GM19351 (cell line): ENCODE results near the gene CDC42SE2.
"Not testable (repeated sequence)": the region's sequence is repeated elsewhere in the genome, so short reads cannot be mapped to it uniquely, and the experiment has no call there.

ENCODE experiments used
- ATAC-seq: cut with Tn5 transposase; IDR thresholded peaks from one replicate; pipeline ENCODE4 v1.9.1; 2021; ENCODE audit warnings: mild to moderate bottlenecking, moderate library complexity; ENCODE audit not compliant: unreplicated experiment

CDC42SE2 gene

GRCh38 chr5:131246504-131246903 lies 17.3 kb upstream of the CDC42SE2 start:
- ATAC-seq, result no peak

GRCh38 chr5:131250751-131251475 lies 12.9 kb upstream of the CDC42SE2 start:
- ATAC-seq, result peak; percentile 17

DNA sequence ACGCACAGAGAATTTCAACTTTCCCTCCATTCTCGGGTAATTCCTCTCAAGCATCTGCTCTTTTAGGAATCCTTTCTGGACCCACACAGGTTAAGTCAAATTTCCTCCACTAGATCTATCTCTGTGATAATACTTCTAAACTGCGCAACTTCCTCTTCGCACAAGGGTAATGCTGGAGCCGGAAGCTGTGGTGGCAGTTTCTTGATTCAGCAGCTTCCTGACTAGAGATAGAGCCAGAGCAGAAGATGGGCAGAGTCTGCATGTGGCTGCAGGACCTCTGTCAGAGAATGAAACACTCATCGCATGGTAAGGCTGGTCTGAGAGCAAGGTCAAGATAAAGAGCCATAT lies 11.1 kb upstream of the CDC42SE2 start:
- peak; percentile 84 for ATAC-seq

DNA sequence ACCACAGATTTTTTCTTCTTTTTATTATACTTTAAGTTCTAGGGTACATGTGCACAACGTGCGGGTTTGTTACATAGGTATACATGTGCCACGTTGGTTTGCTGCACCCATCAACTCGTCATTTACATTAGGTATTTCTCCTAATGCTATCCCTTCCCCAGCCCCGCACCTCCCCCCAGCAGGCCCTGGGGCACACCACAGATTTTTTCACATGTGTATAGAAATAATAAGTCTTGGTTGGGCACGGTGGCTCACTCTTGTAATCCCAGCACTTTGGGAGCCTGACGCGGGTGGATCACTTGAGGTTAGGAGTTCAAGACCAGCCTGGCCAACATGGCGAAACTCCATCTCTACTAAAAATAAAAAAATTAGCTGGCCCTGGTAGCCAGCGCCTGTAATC lies 9.8 kb upstream of the CDC42SE2 start:
- not testable (repeated sequence) for ATAC-seq

DNA sequence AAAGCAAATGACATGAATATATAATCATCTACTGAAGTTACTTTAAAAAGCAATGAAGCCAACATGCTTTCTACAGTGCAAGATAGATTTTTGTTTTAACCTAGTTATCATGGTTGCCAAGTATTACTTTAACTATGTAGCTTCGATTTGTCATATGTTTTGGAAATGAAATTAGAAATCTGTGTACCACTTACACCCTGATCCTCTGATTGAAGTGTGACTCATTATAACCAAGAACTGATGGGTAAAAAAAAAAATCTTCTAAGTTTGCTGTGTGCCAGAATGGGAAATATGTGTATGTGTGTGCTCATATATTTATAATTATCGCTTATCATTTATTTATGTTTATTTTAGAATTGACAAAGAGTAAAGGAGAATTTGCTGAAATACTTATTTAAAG lies 9.1 kb upstream of the CDC42SE2 start:
- ATAC-seq, result no peak

- no peak for ATAC-seq
Observed at GRCh38 chr5:131256507-131256823, 7.4 kb upstream of the CDC42SE2 start.

GRCh38 chr5:131258733-131259132 lies 5.1 kb upstream of the CDC42SE2 start:
- ATAC-seq, result no peak

DNA sequence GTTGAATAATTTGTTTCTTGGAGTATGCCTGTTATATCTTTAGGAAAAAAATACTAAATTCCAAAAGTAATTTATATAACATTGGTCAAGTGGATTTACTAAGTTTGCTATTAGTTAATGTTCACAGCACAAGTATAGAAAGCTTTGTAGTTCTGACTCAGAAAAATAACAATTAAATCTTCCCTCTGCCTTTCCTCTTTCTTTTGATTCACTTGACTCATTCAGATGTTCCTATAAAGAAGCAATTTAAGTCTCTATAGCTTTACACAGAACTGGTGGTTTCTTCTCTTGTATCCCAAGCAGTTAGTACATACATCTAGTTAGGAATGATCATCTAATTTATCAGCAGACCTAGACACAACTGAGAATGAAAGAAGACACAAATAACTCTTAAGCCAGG lies 4.5 kb upstream of the CDC42SE2 start:
- ATAC-seq, result no peak

- no peak for ATAC-seq
Observed at GRCh38 chr5:131260895-131261294, 3.0 kb upstream of the CDC42SE2 start.

GRCh38 chr5:131261483-131261882 lies 2.4 kb upstream of the CDC42SE2 start:
- no peak for ATAC-seq

- ATAC-seq, result peak; percentile 15
Observed at GRCh38 chr5:131262953-131263541, 806 bp upstream of the CDC42SE2 start.

DNA sequence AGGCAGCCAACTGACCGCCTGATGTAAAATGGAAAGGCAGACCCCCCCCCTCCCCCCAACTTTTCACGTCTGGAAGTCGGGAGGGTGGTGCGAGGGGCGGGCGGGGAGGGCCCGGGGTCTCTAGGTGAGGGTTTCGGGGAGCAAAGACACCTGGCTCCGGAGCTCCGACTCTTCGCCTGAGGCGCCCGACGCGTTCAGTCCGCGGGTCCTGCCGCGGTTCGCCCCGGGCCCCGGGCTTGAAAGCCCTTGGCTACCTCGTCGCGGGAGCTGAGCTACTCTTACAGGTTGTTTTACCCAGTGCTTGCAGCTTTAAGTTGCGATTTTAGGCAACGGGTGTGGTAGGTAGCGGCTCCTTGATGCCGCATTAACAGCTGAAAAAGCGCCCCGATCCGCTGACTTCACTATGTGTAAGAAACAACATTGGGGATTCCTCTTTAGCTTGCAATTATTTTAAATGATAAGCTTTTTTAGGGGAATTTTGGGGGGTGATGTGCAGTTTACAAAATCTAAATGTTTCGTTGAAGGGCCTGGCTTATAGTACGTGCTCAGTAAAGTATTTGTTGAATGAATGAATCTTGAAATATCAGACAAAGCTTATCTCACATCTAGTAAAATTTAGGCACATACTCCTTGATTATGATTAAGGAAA lies 722 bp downstream of the CDC42SE2 start:
- no peak for ATAC-seq

- ATAC-seq, result peak; percentile 23
Observed at GRCh38 chr5:131265311-131265803, 1.5 kb downstream of the CDC42SE2 start.

DNA sequence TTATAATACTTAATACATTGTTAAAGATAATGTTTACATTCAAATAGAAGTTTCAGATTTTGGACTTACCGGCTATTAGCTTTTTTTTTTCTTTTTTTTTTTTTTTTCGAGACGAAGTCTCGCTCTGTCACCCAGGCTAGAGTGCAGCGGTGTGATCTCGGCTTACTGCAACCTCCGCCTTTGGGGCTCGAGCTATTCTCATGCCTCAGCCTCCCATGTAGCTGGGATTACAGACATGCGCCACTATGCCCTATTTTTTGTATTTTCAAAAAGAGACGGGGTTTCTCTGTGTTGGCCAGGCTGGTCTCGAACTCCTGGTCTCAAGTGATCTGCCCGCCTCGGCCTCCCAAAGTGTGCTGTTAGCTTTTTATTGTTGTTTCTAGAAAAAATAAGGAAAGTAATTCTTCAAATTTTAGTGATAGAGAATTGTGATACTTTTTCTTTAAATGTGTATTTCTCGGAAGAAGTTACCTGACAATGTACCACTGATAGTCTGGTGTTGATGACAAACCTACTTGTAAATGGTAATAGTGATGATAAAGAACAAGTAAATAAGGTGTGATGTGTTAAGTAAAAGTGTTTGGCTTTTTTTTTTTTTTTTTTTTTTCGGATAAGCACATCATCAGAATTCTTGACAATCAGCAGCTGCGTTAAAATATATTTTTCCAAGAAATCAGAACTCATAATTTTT lies 2.7 kb downstream of the CDC42SE2 start:
- no peak for ATAC-seq

- ATAC-seq, result no peak
Observed at GRCh38 chr5:131268758-131269370, 5.0 kb downstream of the CDC42SE2 start.

DNA sequence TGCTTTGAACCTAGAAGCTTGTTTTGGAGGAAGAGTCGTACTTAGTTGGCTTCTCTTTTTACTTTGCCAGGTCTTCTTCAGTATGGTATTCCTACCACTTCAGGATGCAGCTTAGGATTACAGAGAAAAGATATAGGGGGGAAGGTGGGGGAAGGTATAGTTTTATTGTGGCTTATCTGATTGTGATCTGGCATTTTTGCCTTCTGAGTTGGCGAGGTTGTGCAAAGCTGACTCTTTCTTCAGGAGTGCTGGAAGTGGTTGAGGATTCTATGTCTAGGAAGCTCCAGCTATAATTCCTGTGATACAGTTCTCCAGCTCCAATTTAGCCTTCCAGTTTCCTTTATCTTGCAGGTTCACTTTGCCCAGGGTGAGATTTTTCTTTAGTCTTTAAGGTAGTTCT lies 7.0 kb downstream of the CDC42SE2 start:
- ATAC-seq, result no peak

DNA sequence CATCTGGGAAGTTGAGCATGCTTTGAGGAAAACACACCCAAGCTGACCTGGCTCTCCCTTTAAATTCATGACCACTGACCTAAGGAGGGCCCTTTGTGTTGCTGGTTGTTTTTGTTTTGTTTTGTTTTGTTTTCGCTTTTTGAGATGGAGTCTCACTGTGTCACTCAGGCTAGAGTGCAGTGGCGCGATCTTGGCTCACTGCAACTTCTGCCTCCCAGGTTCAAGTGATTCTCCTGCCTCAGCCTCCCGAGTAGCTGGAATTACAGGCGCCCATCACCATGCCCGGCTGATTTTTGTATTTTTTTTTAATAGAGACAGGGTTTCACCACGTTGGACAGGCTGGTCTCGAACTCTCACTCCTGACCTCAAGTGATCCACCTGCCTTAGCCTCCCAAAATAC lies 8.0 kb downstream of the CDC42SE2 start:
- ATAC-seq, result not testable (repeated sequence)

GRCh38 chr5:131272307-131272706 lies 8.5 kb downstream of the CDC42SE2 start:
- ATAC-seq, result peak; percentile 10

- peak; percentile 41 for ATAC-seq
Observed at GRCh38 chr5:131272724-131273123, 8.9 kb downstream of the CDC42SE2 start.

GRCh38 chr5:131274326-131275063 lies 10.6 kb downstream of the CDC42SE2 start:
- ATAC-seq, result peak; percentile 19

- ATAC-seq, result no peak
Observed at GRCh38 chr5:131276072-131276471, 12.2 kb downstream of the CDC42SE2 start.
